Neuron (in vitro differentiated cells): ENCODE measurements around the gene NUP214.

Experiments
- H2AFZ ChIP-seq: one replicate; pipeline ENCODE4 v1.6.1; 2013; ENCODE audit warnings: low read depth, mild to moderate bottlenecking, inconsistent platforms, low read length, moderate library complexity
- H3K27me3 ChIP-seq: one replicate; pipeline ENCODE4 v1.6.1; 2013; ENCODE audit warnings: low read length; ENCODE audit not compliant: insufficient read depth
- H3K36me3 ChIP-seq: one replicate; pipeline ENCODE4 v1.6.1; 2013; ENCODE audit warnings: low read length; ENCODE audit not compliant: insufficient read depth
- H3K4me1 ChIP-seq: one replicate; pipeline ENCODE4 v1.6.1; 2013; ENCODE audit warnings: low read length; ENCODE audit not compliant: insufficient read depth
- H3K4me3 ChIP-seq: 2 replicates; pipeline ENCODE4 v1.5.1; 2013; ENCODE audit warnings: mild to moderate bottlenecking, low read length, moderate library complexity
- H3K9me3 ChIP-seq: one replicate; pipeline ENCODE4 v1.6.1; 2013; ENCODE audit warnings: low read length

The NUP214 gene

DNA sequence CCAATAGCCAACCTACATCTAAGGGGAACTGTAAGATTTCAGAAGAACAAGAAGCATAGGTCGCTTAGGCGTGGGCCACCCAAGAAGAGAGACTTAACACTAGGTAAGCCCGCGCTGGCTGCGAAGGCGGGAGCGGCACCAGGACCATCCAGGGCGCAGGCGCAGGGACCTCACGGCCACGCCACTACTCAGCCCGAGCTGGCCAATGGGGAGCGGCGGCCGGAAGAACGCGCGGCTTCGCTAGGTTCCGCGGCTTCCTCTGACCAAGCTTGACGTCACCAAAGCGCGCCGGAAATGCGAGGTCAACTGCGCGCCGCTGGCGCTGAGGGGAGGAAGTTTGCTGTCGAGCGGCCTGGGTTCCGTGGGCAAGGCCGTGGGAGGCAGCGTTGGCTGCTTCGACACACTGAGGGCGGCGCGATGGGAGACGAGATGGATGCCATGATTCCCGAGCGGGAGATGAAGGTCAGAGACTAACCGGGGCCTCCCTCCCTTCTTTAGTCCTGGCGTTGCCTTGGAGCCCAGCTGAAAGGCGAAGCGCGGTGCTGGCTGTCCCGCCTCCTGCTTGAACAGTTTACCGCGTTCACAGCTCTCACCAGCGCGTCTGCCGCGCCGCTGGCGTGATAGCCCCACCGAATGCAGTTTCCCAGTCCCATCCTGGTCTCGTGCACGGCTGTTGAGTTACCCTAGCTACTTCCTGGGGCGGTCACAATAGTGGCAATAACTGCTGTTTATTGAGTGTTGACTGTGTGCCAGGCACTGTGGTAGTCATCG is at the start of gene NUP214:
TSS of gene NUP214 (plus strand) at position 299 of the 771 bp plus-strand sequence. CDS start at position 418, 119 bp downstream.
- Histone ChIP-seq H2AFZ (peak within 1 kb of the TSS; percentile 54), H3K4me1 (peaks cover 14% of the 10 kb centered on the region), H3K27me3 (no peaks in the 10 kb centered on the region), H3K36me3 (peaks cover 53% of the 10 kb centered on the region), H3K4me3 (peak within 1 kb of the TSS; percentile 89), H3K9me3 (no peaks in the 10 kb centered on the region)

DNA sequence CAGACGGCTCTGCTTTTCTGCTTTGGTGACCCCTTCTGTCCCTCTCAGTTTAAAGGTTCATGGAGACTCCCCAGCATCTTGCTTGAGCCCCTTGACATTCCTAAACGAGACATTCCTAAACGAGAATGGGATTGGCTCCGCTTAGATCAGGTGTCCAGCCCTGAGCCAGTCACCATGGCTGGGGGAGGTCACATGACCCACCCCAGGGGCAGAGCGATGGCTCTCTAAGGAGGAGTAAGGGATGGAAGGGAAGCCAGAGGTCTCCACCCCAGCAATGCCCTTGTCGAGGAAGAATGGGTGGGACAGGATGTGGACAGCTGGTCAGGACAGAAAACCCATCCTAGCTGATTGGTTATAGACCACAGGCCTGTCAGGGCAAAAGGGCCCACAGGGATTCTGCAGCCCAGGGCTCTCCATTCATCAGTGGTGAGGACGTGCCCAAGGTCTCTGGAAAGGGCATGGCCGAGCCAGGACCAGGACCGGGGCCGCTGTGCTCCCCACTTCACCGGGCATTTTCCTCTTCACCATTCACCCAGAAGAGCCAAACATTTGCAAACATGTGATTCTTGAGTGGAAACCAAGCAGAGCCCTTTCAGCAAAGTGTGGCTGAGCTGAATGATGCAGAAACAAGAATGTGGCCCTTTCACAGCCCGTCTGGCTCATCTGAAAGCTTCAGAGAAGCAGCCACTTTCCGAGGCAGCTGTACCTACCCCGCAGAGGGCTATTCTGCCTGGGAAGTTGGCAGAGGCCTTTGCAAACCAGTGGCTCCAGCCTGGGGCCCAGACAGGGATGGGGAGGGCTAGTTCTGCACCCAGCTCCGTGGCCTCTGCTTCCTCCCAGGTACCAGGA is 48.8 kb upstream of the NUP214 start:
- no peak overlapping the region for H2AFZ ChIP-seq
- no peaks in the 10 kb centered on the region for H3K4me1 ChIP-seq
- H3K4me3 ChIP-seq: no peak overlapping the region
- H3K27me3 ChIP-seq: peaks cover 4% of the 10 kb centered on the region
- no peaks in the 10 kb centered on the region for H3K36me3 ChIP-seq
- no peaks in the 10 kb centered on the region for H3K9me3 ChIP-seq

DNA sequence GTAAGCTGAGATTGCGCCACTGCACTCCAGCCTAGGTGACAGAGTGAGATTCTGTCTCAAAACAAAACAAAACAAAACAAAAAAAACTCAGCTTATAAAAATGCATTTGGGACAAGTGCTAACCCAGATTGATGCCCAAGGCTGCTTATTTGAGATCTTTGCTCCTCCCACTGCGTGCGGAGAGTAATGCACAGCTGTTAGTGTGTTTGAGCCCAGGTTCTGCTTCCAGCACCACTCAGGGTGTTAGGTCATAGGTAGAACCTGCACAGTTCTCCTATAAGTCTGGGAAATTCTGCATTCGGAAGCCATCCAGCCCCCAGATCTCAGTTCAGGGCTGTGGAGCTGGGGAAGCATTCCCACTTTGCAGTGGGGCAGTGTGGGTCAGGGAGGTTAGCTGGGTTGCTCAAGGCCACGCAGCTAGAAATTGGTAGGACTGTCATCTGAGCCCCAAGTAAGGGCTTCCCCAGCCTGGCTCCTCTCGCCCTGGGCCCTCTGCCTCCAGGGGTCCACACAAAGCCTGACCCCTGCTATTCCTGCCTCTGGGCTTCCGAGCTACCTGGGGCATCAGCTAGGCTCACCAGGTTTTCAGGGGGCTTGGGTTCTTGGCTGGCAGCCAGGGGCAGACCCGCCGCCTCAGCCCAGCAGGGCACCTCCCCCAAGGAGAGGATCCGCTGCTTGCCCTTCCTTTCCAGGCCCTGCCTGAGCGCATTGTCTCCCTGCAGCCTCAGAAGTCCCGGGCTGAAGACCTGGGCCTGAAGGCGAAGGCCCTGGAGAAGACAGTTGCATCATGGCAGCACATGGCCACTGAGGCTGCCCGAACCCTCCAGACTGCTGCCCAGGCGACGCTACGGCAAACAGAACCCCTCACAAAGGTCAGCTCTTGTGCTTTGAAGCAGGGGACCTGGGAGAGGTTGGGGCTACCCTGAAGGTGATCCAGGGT is 46.7 kb upstream of the NUP214 start:
- no peaks in the 10 kb centered on the region for H3K4me1 ChIP-seq
- no peak overlapping the region for H2AFZ ChIP-seq
- peaks cover 11% of the 10 kb centered on the region for H3K27me3 ChIP-seq
- no peak overlapping the region for H3K4me3 ChIP-seq
- H3K36me3 ChIP-seq: no peaks in the 10 kb centered on the region
- H3K9me3 ChIP-seq: no peaks in the 10 kb centered on the region

DNA sequence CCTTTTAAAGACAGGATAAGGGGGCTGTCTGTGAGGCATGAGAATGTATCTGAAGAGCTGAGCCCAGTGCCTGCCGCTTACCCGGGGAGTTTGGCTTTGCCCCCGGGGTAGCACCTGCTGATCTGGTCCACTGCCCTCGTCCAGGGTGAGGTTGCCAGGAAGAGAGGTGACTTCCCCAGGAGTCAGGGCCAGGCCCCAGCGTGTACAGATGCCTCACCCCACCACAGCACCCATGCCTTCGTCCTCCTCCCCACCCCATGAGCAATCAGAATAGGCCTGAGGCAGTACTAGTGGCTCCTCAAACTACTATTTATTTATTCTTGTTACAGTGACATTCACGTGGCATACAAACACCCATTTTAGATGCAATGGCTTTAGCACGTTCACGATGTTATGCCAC is 44.8 kb upstream of the NUP214 start:
- no peak overlapping the region for H2AFZ ChIP-seq
- H3K27me3 ChIP-seq: peaks cover 13% of the 10 kb centered on the region
- H3K4me3 ChIP-seq: no peak overlapping the region
- no peaks in the 10 kb centered on the region for H3K9me3 ChIP-seq
- H3K36me3 ChIP-seq: no peaks in the 10 kb centered on the region
- H3K4me1 ChIP-seq: no peaks in the 10 kb centered on the region

DNA sequence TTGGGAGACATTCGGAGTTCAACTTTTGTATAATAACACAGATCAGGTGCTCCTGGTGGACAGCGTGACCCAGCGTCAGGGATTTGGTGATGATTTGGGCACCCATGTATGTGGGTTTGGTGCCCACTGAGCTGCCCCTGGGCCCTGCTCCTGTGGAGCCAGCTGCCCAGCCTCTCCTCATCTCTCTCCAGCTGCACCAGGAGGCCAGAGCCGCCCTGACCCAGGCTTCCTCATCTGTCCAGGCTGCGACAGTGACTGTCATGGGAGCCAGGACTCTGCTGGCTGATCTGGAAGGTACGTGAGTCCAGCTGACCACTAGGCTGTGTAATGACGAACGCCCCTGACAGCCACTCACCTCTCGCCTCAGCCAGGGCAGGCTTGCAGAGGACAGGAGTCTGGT is 43.5 kb upstream of the NUP214 start:
- no peak overlapping the region for H3K4me3 ChIP-seq
- no peaks in the 10 kb centered on the region for H3K4me1 ChIP-seq

DNA sequence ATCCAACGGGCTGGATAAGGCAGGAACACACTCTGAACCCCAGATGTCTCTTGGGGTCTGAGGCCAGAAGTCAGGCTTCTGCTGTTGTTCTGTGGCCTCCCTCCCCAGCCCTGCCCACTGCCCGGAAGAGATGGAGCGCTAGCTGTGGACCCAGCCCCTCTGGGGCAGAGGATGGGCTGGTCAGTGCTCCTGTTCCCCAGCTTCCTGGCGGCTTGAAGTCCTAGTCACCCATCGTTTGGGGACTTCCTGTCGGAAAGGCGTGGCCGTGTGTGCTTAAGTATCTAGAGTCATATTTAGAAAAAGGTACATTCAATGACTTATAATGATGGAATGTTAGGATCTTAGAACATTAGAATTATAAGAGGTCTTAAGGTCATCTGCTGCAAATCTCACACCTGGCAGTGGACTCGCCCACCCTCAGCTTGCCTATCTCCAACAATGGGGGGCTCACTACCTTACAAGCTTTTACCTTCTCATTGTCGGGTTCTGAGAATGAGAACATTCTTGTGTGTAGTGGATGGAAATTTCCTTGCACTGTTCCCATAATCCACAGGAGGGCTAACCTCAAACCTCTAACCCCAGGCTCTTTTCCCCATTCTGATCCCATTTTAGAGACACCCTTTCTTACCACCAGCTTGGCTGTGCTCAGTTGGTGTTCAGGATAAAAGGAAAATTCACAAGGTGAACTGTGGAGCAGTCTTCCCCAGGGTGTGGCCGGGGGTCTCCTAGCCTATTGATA is 42.4 kb upstream of the NUP214 start:
- no peaks in the 10 kb centered on the region for H3K36me3 ChIP-seq
- H3K27me3 ChIP-seq: peaks cover 19% of the 10 kb centered on the region
- H3K9me3 ChIP-seq: no peaks in the 10 kb centered on the region
- no peak overlapping the region for H3K4me3 ChIP-seq
- no peaks in the 10 kb centered on the region for H3K4me1 ChIP-seq
- no peak overlapping the region for H2AFZ ChIP-seq

More for the DNA sequence above, 43.5 kb upstream of the NUP214 start:
- Histone ChIP-seq H3K9me3 (no peaks in the 10 kb centered on the region), H3K27me3 (peaks cover 12% of the 10 kb centered on the region), H2AFZ (no peak overlapping the region), H3K36me3 (no peaks in the 10 kb centered on the region)

DNA sequence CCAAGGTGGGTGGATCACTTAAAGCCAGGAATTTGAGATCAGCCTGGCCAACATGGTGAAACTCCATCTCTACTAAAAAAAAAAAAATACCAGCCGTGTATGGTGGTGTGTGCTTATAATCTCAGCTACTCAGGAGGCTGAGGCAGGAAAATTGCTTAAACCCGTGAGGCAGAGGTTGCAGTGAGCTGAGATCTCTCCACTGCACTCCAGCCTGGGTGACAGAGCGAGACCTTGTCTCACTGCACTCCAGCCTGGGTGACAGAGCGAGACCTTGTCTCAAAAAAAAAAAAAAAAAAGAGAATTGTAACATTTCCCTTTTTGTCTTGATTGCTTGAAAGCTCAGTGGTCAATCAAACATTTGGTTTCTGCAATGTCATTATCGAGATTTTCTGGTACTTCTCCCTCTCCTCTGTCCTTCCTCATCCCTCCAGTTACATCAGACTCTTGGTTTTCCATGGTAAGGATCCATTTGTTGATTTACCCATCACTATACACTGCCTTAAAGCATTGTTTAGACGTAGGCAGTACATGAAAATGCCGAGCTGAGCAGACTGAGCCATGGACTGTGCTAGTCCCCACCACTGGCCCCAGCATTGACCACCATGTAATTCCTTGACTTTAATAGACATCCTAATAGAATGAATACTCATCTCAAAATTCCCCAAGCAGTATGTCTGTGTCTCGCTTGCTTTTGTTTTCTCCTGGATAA is 40.6 kb upstream of the NUP214 start:
- no peaks in the 10 kb centered on the region for H3K9me3 ChIP-seq
- H3K4me3 ChIP-seq: no peak overlapping the region
- H3K36me3 ChIP-seq: no peaks in the 10 kb centered on the region
- no peaks in the 10 kb centered on the region for H3K4me1 ChIP-seq
- H3K27me3 ChIP-seq: peaks cover 23% of the 10 kb centered on the region
- H2AFZ ChIP-seq: no peak overlapping the region

DNA sequence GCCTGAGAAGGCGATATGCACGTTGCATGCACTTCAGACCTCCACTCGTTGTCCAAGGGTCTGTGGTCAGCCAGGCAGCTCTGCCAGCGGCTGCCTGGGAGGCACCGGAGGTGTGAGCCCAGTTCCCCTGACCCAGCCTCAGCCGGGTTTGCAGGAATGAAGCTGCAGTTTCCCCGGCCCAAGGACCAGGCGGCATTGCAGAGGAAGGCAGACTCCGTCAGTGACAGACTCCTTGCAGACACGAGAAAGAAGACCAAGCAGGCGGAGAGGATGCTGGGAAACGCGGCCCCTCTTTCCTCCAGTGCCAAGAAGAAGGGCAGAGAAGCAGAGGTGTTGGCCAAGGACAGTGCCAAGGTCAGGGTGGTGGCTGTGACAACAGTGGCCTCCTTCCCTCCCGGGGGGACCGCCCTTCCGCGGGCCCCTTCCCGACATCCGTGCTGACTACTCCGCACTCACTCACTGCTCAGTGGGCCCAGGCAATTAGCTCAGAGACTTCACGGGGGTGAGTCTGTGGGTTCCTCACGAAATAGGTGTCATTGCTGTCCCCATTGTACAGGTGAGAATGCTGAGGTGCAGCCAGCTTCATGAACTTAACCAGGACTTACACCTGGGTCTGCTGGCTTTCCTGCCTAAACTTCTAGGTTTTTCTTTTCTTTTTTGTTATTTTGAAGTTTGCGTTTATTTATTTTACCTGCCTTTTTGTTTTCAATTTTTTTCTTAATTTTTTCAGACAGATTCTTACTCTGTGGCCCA is 39.8 kb upstream of the NUP214 start:
- H3K4me1 ChIP-seq: no peaks in the 10 kb centered on the region
- no peak overlapping the region for H2AFZ ChIP-seq
- peaks cover 29% of the 10 kb centered on the region for H3K27me3 ChIP-seq
- no peaks in the 10 kb centered on the region for H3K9me3 ChIP-seq
- no peak overlapping the region for H3K4me3 ChIP-seq
- H3K36me3 ChIP-seq: no peaks in the 10 kb centered on the region

DNA sequence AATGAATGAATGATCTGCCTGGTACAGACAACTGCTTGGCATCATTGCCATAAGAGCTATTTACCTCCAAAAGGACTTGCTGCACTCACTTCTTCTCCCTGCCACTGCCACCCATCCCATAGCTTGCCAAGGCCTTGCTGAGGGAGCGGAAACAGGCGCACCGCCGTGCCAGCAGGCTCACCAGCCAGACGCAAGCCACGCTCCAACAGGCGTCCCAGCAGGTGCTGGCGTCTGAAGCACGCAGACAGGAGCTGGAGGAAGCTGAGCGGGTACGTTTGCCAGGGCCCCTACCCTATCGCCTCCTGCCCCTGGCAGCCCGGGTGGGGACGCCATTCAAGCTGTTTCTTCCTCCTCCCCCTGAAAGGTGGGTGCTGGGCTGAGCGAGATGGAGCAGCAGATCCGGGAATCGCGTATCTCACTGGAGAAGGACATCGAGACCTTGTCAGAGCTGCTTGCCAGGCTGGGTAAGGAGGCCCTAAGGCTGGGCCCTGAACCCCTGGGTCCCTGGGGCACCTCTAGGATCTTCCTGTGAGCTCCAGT is 38.0 kb upstream of the NUP214 start:
- Histone ChIP-seq H2AFZ (no peak overlapping the region), H3K9me3 (no peaks in the 10 kb centered on the region), H3K27me3 (peaks cover 30% of the 10 kb centered on the region), H3K4me3 (no peak overlapping the region), H3K36me3 (no peaks in the 10 kb centered on the region), H3K4me1 (no peaks in the 10 kb centered on the region)

DNA sequence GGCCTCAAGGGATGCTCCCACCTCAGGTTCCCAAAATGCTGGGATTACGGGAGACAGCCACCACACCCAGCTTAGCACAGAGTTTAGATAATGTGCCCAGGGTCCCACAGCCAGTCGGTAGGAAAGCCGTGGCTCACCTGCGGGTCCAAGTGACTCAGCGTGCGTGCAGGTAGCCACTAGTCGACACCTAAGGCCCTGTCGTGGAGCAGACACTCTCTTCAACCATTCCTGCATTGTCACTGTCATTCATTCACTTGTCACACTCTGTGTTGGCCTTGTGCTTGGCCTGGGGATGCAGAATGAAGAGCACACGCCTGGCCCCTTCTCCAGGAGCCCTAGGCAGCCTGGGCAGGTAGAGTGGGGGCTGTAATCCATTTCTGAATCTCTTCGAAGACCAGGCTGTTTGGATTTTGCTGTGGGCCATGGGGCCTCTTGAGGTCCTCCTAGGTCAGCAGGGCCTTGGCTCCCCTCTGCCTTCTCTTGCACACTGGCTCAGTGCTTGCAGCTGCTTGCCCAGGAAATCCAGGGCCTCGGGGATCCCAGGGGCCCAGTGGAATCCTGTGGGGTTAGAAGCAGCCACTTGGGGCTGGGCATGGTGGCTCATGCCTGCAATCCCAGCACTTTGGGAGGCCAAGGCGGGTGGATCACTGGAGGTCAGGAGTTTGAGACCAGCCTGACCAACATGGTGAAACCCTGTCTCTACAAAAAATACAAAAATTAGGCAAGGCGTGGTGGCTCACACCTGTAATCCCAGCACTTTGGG is 35.2 kb upstream of the NUP214 start:
- Histone ChIP-seq H3K4me1 (no peaks in the 10 kb centered on the region), H3K4me3 (no peak overlapping the region), H2AFZ (no peak overlapping the region), H3K36me3 (no peaks in the 10 kb centered on the region), H3K27me3 (peaks cover 36% of the 10 kb centered on the region), H3K9me3 (no peaks in the 10 kb centered on the region)
